Peyer's patch (tissue), 4 donors: Measurements from ENCODE around the gene OPCML.

Source experiments
- CTCF ChIP-seq, 6 experiments: fragments of 450-650 bp in 4 of 6; fragments of 200-600 bp in 2 of 6; sonication (generic) in 1 of 6; IDR thresholded peaks; one replicate each; pipeline ENCODE4 v1.5.1; 2017 to 2019; ENCODE audit warnings: antibody characterized with exemption in 6 of 6, mild to moderate bottlenecking in 3 of 6, moderate library complexity in 1 of 6
- POLR2A ChIP-seq, 2 donors: fragments of 450-650 bp; IDR thresholded peaks; one replicate each; pipeline ENCODE4 v1.5.1; 2017; ENCODE audit warnings: antibody characterized with exemption in 2 of 2, mild to moderate bottlenecking in 2 of 2, moderate library complexity in 2 of 2

GRCh38 chr11:132844956-132845696 lies 687.2 kb downstream of the OPCML start:
- TF ChIP-seq CTCF (IDR thresholded peaks at IDR 0.05) (no peak), POLR2A (IDR thresholded peaks at IDR 0.05) (no peak)
